AML-193 (cell line): ENCODE results near the gene APBA3.

ENCODE experiments used
- DNase-seq, 2 experiments: peaks; one replicate each; lab custom pipeline; 2025; lab: John Stamatoyannopoulos, UW

APBA3 gene

GRCh38 chr19:3716147-3716668, 45.3 kb downstream of the APBA3 start:
- no peak for DNase-seq

GRCh38 chr19:3712663-3713611, 48.6 kb downstream of the APBA3 start:
- DNase-seq, result no peak

GRCh38 chr19:3710265-3710812, 51.2 kb downstream of the APBA3 start:
- peak; percentile 59 to 64 for DNase-seq

GRCh38 chr19:3708207-3708931, 53.1 kb downstream of the APBA3 start, which contains the start of gene TJP3:
Gene TJP3 (plus strand): TSS chr19:3708384. CDS start chr19:3728433, 20,049 bp downstream.
- peak in 1 of 2 experiments; percentile 14 for DNase-seq

- no peak for DNase-seq
These were observed 53.7 kb downstream of the APBA3 start for GRCh38 chr19:3707868-3708206.

GRCh38 chr19:3701200-3701599, 60.3 kb downstream of the APBA3 start:
- no peak for DNase-seq
